MM.1S (cell line): ENCODE results near the gene GABRB3.

Experiments used
- DNase-seq: peaks from one replicate; pipeline ENCODE4 v3.0.0-alpha.2; 2015
- H2AFZ ChIP-seq: fragments of 300-600 bp; sonication (generic); 2 replicates; pipeline ENCODE4 v1.6.0; 2016; ENCODE audit warnings: antibody characterized with exemption, low read length
- H3F3A ChIP-seq: fragments of 300-600 bp; sonication (generic); 2 replicates; pipeline ENCODE4 v1.6.1; 2016; ENCODE audit warnings: mild to moderate bottlenecking, antibody characterized with exemption, low read length, moderate library complexity, mixed read lengths; ENCODE audit not compliant: insufficient read depth
- H3K27ac ChIP-seq: fragments of 300-600 bp; sonication (generic); 2 replicates; pipeline ENCODE4 v1.5.1; 2016; ENCODE audit warnings: mild to moderate bottlenecking, low read length
- H3K27me3 ChIP-seq: fragments of 300-600 bp; sonication (generic); replicated peaks from 2 replicates; pipeline ENCODE4 v1.6.0; 2016; ENCODE audit warnings: low read length; ENCODE audit not compliant: insufficient read depth
- H3K36me3 ChIP-seq: fragments of 300-600 bp; sonication (generic); replicated peaks from 2 replicates; pipeline ENCODE4 v1.6.1; 2016; ENCODE audit warnings: mild to moderate bottlenecking, low read length, mixed read lengths; ENCODE audit not compliant: insufficient read depth
- H3K4me1 ChIP-seq: fragments of 300-600 bp; sonication (generic); 2 replicates; pipeline ENCODE4 v1.6.1; 2016; ENCODE audit warnings: low read length, mixed read lengths
- H3K4me2 ChIP-seq: fragments of 300-600 bp; sonication (generic); 2 replicates; pipeline ENCODE4 v1.6.0; 2016; ENCODE audit warnings: low read depth, low read length
- H3K4me3 ChIP-seq: fragments of 300-600 bp; sonication (generic); 2 replicates; pipeline ENCODE4 v1.5.1; 2016; ENCODE audit warnings: low read length, mixed read lengths
- H3K79me2 ChIP-seq: fragments of 300-600 bp; sonication (generic); 2 replicates; pipeline ENCODE4 v1.6.1; 2016; ENCODE audit warnings: mixed run types, low read length, mixed read lengths
- H3K9ac ChIP-seq: fragments of 300-600 bp; sonication (generic); 2 replicates; pipeline ENCODE4 v1.6.1; 2016; ENCODE audit warnings: low read length, mixed read lengths
- H3K9me2 ChIP-seq: fragments of 300-600 bp; sonication (generic); replicated peaks from 2 replicates; pipeline ENCODE4 v1.6.1; 2016; ENCODE audit warnings: mild to moderate bottlenecking, low read length, mixed read lengths; ENCODE audit not compliant: insufficient read depth
- H3K9me3 ChIP-seq: fragments of 300-600 bp; sonication (generic); replicated peaks from 2 replicates; pipeline ENCODE4 v1.6.1; 2016; ENCODE audit warnings: mild to moderate bottlenecking, low read length, mixed read lengths; ENCODE audit not compliant: insufficient read depth
- H4K20me1 ChIP-seq: fragments of 300-600 bp; sonication (generic); 2 replicates; pipeline ENCODE4 v1.6.1; 2016; ENCODE audit warnings: mild to moderate bottlenecking, low read length, moderate library complexity, mixed read lengths; ENCODE audit not compliant: insufficient read depth
- EZH2 ChIP-seq: fragments of 300-600 bp; sonication (generic); optimal IDR thresholded peaks from 2 replicates; pipeline ENCODE3; 2017; ENCODE audit warnings: low read depth, mild to moderate bottlenecking, antibody characterized with exemption, low read length, mixed read lengths
- EZH2phosphoT487 ChIP-seq: fragments of 300-600 bp; sonication (generic); IDR thresholded peaks from 2 replicates; pipeline ENCODE4 v1.6.1; 2018; ENCODE audit warnings: antibody characterized with exemption, low read length
- TF ChIP-seq, protein P1 (sequence below): fragments of 300-600 bp; sonication (generic); IDR thresholded peaks from 2 replicates; pipeline ENCODE4 v1.5.1; 2016; ENCODE audit warnings: antibody characterized with exemption, low read length, mixed read lengths

Gene GABRB3

DNA sequence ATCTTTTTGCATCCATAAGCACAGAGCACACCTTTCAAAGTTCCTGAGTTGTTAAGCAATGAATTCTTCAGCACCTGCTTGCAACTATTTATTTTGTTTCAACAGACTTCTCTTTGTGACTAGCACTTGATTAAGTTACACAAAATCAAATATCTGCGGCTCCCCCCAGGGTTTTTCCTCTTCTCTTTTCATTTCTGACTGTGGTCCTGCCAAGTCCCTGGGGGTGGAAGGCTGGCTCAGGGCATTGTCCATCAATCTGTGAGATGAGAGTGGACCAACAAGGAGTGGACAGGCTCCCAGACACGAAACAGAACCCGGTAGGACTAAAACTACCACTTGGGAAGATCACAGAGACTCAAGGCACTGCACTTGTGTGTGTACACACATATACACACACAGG lies 96.8 kb downstream of the GABRB3 start:
- Histone ChIP-seq H4K20me1 (no peaks in the 10 kb centered on the region), H2AFZ (no peak overlapping the region), H3K9me2 (no peaks in the 10 kb centered on the region), H3K79me2 (no peaks in the 10 kb centered on the region), H3K9ac (no peak overlapping the region), H3K4me3 (no peak overlapping the region), H3K4me1 (no peaks in the 10 kb centered on the region), H3F3A (no peaks in the 10 kb centered on the region), H3K36me3 (no peaks in the 10 kb centered on the region), H3K27ac (no peak overlapping the region), H3K4me2 (no peak overlapping the region), H3K9me3 (no peaks in the 10 kb centered on the region), H3K27me3 (no peaks in the 10 kb centered on the region)
- TF ChIP-seq EZH2phosphoT487, result no peak
- TF ChIP-seq, protein P1, sequence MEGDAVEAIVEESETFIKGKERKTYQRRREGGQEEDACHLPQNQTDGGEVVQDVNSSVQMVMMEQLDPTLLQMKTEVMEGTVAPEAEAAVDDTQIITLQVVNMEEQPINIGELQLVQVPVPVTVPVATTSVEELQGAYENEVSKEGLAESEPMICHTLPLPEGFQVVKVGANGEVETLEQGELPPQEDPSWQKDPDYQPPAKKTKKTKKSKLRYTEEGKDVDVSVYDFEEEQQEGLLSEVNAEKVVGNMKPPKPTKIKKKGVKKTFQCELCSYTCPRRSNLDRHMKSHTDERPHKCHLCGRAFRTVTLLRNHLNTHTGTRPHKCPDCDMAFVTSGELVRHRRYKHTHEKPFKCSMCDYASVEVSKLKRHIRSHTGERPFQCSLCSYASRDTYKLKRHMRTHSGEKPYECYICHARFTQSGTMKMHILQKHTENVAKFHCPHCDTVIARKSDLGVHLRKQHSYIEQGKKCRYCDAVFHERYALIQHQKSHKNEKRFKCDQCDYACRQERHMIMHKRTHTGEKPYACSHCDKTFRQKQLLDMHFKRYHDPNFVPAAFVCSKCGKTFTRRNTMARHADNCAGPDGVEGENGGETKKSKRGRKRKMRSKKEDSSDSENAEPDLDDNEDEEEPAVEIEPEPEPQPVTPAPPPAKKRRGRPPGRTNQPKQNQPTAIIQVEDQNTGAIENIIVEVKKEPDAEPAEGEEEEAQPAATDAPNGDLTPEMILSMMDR, result no peak
- TF ChIP-seq EZH2, result no peak
- DNase-seq, result no peak

DNA sequence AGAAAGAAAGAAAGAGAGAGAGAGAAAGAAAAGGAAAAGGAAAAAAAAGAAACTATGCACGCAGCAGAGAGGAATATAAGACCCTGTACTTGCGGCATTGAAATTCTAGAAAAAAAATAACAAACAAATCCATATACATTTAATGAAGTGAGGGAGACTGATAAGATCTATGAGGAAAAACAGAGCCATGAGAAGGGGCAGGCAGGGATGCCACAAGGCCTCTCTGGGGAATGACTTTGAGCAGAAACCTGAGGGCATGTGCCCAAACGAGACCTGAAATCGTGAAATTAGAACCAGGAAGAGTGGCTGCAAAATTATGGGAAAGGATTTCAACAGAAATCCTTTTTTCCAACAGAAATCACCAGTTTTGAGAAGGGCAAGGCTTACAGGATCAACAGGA lies 98.4 kb downstream of the GABRB3 start:
- no peak for DNase-seq
- Histone ChIP-seq H3K36me3 (no peaks in the 10 kb centered on the region), H3K27ac (no peak overlapping the region), H3F3A (no peaks in the 10 kb centered on the region), H3K4me3 (no peak overlapping the region), H3K4me2 (no peak overlapping the region), H3K4me1 (no peaks in the 10 kb centered on the region), H2AFZ (no peak overlapping the region), H3K79me2 (no peaks in the 10 kb centered on the region), H3K27me3 (no peaks in the 10 kb centered on the region), H4K20me1 (no peaks in the 10 kb centered on the region), H3K9ac (no peak overlapping the region), H3K9me3 (no peaks in the 10 kb centered on the region), H3K9me2 (no peaks in the 10 kb centered on the region)
- no peak for TF ChIP-seq EZH2phosphoT487
- TF ChIP-seq, protein P1, result no peak
- TF ChIP-seq EZH2, result no peak

DNA sequence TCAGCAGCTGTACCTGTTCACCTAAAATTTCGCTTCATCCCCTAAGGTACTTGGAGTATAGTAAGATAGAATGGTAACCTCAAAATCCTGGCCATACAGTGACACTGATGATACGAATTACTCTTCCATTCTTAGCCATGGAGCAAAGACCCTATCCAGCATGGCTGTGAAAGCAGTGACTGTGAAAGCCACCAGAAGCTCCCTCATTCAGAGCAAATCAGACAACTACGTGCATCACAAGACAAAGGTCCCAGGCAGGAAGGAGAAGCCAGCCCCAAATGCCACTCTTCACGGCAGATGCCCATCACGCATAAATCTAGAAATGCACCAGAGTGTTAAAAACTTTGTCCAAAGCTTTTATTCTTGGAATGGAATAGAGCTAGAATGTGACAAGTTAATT lies 99.4 kb downstream of the GABRB3 start:
- Histone ChIP-seq H3K27ac (no peak overlapping the region), H3K79me2 (no peaks in the 10 kb centered on the region), H3K36me3 (no peaks in the 10 kb centered on the region), H3K4me1 (no peaks in the 10 kb centered on the region), H3K9me3 (no peaks in the 10 kb centered on the region), H4K20me1 (no peaks in the 10 kb centered on the region), H3K9me2 (no peaks in the 10 kb centered on the region), H3F3A (no peaks in the 10 kb centered on the region), H3K4me3 (no peak overlapping the region), H3K27me3 (no peaks in the 10 kb centered on the region), H2AFZ (no peak overlapping the region), H3K9ac (no peak overlapping the region), H3K4me2 (no peak overlapping the region)
- TF ChIP-seq EZH2phosphoT487, result no peak
- DNase-seq, result no peak

DNA sequence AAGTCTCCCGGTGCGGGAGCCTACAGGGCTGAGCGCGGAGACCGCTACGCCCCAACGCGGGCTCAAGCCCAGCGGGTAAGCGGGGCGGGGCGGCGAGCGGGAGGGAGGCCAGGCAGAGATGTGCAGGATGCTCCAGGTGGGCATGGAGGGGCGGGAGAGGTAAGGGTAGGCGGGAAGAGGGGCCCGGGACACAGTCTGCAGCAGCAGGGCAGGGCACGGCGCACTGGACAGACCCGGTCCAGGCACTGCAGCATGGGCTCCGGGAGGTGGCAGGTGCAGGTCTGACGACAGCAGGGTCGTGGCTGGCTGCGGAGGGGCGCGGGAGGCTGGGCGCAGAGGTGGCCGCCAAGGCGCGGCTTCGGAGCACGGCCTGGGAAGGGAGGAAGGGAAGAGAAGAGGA lies 102.8 kb downstream of the GABRB3 start:
- TF ChIP-seq EZH2, result no peak
- TF ChIP-seq, protein P1, result no peak
- no peak for TF ChIP-seq EZH2phosphoT487
- H3K9ac ChIP-seq, result no peak overlapping the region
- H3K36me3 ChIP-seq, result no peaks in the 10 kb centered on the region
- no peak overlapping the region for H3K4me3 ChIP-seq
- H3K4me1 ChIP-seq, result no peaks in the 10 kb centered on the region
- H3K4me2 ChIP-seq, result no peak overlapping the region
- H3K27me3 ChIP-seq, result no peaks in the 10 kb centered on the region
- no peaks in the 10 kb centered on the region for H4K20me1 ChIP-seq
- H3K79me2 ChIP-seq, result no peaks in the 10 kb centered on the region
- no peaks in the 10 kb centered on the region for H3F3A ChIP-seq
- H2AFZ ChIP-seq, result no peak overlapping the region
- no peaks in the 10 kb centered on the region for H3K9me3 ChIP-seq
- no peak overlapping the region for H3K27ac ChIP-seq
- DNase-seq, result no peak
- H3K9me2 ChIP-seq, result no peaks in the 10 kb centered on the region
